Islet precursor cell (in vitro differentiated cells): ENCODE data around the gene ETV3.
"Not testable (repeated sequence)": the region's sequence is repeated elsewhere in the genome, so short reads cannot be mapped to it uniquely, and the experiment has no call there.

Experiments used
- DNase-seq: peaks from one replicate; pipeline ENCODE4 v3.0.0-alpha.2; 2018

ETV3 gene

DNA sequence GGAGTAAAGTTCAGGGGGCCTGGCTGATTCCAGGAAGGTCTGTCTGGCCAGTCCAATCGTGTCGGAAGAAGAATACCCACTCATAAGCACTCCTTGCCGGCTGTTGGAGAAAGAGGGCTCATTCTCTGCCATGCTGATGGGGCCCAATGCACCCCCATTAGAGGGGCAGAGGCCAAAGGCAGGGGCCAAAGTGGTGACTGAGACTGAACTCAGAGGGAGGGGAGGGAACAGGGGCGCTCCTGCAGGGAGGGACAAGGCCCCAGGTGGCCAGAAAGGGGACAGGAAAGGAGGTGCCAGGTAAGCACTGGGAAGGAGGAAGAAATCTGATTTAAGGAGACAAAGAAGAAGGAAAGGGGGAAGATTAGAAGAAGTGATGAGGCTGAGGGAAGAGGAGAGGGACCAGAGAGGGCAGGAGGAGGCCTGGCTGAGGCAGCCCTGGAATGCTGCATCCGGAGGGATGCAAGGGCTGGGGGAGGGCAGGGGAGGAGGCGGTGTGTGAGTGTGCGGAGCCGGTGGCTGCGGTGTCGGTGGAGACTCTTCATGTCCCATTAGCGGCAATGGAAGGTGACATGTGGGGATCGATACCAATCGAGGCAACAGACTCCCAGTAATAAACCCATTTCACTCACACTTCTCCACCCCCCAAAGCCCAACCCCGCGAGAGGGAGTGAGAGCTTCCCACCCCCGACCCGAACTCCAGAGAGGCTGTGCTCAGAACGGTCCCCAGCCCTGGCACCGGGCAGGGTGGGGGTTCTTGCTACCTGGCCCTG is 26.6 kb downstream of the ETV3 start:
- DNase-seq = peak; percentile 85

DNA sequence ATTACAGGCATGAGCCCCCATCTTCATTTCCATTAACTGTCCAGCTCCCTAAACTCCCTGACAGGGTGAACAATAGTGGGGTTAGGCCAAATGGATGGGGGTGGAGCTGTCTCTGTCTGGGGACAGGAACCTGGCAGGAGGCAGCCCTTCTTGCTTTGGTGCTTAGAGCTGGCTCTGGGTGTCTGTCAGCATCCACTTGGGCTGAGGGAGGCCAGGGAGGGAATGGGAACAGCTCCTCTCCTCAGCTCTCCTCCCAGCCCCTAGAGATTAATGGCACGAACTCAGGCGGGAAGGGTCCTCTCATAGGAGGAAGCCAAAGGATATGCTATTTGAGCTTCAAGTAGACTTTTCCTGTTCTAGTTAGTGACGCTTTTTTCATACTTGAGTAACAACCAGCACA is 27.5 kb downstream of the ETV3 start:
- peak; percentile 46 for DNase-seq

- DNase-seq = peak; percentile 18
Observed at GRCh38 chr1:157110003-157110402, 28.2 kb downstream of the ETV3 start.

DNA sequence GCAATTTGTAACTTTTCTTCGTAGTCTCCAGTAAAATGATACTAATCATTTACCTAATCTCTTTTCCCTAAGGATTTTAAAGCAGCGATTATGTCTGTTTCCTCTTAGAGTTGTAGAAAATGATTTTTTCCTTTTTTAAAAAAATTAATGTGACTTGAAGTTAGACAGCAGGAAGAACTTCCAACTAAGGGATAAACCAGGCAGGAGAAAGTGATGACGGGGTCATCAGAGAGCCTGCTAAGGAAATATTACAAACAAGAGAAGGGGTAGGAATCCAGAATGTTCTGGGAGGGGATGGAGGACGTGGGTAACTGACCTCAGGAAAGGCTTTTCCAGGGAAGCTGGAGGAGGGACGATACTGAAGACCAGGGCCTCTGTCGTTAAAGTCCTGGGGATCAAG is 29.7 kb downstream of the ETV3 start:
- DNase-seq = no peak

GRCh38 chr1:157107702-157108101 is 30.5 kb downstream of the ETV3 start:
- peak; percentile 47 for DNase-seq

DNA sequence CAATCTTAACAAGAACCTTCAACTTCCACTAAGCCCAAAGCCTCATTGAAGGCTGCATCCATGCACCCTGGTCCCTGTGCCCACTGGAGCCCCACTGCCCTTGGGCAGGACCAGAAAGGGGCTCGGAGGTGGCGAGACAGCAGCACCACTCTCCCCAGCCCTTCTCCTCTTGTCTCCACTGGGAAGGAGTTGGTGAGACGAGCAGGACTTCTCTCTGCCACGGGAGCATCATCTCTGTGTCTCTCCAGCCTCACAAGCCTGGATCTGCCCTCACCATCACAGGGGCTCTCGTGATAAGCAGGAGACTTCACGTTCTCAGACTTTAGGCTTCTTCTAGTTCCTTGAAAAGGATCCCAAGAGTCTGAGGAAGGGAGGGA is 31.4 kb downstream of the ETV3 start:
- DNase-seq = peak; percentile 32

- peak; percentile 70 for DNase-seq
Observed at GRCh38 chr1:157105988-157106812, 32.0 kb downstream of the ETV3 start.

DNA sequence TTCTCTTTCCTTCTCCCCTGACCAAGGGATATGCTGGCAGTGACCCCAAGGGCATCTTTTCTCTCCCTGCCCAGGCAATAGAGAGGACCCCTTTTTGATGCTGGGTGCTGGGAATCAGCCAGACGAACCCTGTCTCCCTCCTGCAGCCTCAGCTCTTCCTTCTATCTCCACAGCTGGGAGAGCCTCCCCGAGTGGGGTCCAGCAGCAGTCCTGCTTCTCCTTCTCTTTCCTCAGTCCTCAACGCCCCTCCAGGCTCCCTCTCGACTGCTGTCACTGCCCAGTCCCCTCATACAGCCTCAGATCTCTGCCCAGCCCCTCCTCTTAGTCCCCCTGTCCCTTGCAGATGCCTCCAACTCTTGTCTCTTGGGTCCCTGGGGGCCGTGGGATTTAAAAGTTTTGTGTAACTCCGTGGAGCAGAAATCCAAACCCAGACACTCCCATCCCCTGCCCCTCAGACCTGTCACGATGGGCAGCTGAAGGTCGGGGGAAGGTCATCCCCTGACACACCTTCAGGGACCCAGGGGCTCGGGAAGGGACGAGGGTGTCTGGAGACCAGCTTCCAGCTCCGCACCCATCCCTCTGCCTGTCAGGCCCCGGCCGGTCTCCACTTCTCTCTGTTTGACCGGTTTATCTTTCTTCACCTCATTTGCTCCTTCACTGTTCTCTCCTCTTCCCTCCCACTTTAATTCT is 32.8 kb downstream of the ETV3 start:
- peak; percentile 24 for DNase-seq

DNA sequence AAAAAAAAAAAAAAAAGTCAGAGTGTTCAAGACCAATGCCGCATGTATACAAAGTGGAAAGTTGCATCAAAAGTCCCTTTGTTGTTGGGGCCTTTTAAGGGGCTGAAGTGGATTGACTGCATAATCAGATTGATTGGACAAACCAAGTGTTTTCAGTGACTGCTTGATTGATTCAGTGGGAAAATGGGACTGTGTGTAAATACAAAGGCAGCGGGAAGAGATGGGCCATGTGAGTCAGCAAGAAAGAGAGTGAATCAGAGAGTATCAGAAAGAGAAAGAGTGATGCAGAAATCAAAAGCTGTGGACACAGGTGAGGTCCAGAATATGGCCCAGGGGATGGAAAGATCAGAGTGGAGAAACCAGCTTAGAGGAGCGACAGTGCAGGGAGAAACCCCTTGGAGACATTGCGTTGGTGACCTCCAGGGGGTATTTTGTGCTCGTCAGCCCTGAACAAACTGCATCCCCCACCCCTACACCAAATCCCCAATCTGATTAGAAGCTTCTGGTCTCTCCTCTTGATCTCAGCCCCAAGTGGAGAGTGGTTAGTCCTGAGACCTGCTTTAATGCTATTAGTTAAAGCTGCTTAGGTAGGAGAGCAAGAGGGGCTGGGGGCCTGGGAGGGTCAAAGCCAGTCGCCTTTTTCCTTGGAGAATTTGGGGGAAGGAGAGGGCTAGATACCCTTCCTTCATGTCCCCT is 33.4 kb downstream of the ETV3 start:
- no peak for DNase-seq

DNA sequence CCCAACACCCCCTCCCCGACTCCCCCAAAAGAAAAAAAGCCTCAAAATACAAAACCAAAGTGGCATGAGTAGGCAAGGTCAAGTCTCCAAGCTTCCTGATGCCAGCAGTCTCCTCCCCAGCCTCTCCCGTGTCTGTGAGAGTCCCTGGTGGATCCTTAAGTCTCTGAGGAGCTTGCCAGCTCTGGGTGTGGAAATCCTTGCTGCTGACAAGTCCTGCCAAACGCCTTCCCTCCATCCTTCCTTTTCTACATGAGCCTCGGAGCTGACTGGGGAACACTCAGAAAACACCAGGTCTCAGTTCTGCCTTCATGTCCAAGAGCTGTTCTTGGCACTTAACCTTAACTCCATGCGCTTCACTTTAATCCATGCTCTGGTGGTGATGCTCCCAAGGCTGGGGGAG is 34.9 kb downstream of the ETV3 start:
- DNase-seq = no peak

GRCh38 chr1:157101149-157101548 is 37.0 kb downstream of the ETV3 start:
- no peak for DNase-seq

DNA sequence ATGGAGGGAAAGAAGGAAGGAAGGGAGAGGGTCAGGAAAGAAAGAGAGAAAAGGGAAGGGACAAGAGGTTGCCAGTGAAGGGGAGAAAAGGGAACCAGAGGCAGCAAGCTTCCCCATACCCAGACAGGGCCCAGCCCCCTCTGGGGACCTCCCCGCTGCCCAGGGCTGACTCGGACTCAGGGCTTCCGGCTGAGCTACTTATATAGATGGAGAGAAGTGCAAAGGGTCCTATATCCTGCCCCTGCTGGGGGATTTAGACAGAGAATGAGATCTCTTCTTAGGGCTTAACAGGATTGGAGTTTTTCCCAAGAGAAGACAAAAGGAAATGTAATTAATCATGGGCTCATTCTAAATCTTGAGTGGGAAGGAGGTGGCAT is 38.6 kb downstream of the ETV3 start, which contains the start of gene ETV3L:
TSS of gene ETV3L (minus strand) at position 176 of the 377 bp plus-strand sequence. CDS start 285 bp downstream, outside the sequence.
- DNase-seq = no peak

- DNase-seq = not testable (repeated sequence)
Observed at GRCh38 chr1:157098987-157099632, 39.1 kb downstream of the ETV3 start.

DNA sequence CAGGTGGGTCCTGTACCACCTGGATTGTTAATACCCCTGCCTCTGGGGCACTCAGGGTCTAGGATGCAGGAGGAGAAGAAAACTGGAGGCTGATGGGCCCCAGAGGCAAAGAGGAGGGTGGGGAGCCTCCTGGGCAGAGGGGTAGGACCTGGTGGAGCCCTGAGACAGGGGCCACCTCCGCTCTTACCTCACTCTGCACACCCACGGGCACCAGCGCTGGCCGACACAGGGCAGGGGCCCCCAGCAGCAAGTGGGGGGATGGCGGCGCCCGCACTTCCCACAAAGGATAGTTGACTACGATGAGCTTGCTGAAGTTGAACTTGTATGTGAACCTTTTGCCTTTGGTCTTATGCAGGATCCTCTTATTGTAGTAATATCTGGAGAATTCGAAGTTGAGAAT is 39.7 kb downstream of the ETV3 start:
- no peak for DNase-seq

DNA sequence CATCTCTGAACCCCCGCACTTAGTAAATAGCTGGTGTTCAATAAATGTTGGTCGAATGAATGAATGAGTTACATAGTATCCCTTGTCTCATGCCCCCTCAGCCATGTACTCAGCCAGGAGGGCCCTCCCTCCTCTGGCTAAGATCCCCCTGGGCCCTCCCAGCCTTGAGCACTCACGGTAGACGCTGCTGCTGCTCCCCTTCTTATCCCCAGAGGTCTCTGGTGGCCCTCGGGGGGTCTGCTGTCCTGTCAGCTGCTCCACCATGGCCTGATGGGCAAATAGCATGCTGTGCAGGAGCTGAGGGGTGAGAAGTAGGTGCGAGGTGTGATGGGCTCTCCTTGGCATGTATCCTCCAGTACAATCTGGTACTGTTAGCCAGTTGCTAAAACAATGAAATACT is 40.5 kb downstream of the ETV3 start:
- no peak for DNase-seq

DNA sequence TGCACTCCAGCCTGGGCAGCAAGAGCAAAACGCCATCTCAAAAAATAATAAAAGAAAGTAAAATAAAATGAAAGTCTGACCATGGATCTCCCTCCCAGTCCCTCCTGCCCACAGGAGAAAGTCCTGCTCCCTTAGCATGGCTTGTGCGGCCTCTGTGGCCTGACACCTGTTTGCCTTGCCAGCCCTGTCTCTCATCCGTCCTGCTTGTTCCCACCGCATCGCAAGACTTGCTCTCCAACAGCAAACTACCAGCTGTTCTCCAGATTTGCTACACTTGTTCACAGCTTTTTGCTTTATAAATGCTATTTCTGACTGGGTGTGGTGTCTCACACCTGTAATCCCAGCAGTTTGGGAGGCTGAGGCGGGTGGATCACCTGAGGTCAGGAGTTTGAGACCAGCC is 41.3 kb downstream of the ETV3 start:
- no peak for DNase-seq

GRCh38 chr1:157095551-157095950 is 42.6 kb downstream of the ETV3 start:
- DNase-seq = no peak

- DNase-seq = no peak
Observed at GRCh38 chr1:157095091-157095490, 43.1 kb downstream of the ETV3 start.

- no peak for DNase-seq
Observed at GRCh38 chr1:157092831-157093230, 45.4 kb downstream of the ETV3 start.

GRCh38 chr1:157091668-157092273 is 46.4 kb downstream of the ETV3 start:
- no peak for DNase-seq

DNA sequence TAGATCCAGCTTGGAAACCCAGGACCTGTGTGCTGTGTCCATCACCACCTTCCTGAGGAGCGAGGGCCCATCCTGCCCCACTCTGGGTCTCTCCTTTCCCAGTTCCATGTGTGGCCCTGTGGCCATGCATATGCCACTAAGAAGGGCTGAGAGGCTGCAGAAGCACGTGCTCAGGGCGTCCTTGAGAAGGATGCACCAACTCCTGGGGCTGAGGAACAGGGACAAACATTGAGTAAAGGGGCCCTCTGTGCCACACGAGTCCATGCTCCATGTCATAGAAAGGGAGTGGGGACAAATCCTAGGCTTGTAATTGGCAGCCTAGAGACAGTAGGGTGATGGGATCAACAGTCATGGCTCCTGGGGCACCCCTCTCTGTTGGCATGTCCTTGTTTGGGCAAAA is 47.0 kb downstream of the ETV3 start:
- no peak for DNase-seq

GRCh38 chr1:157090771-157091170 is 47.4 kb downstream of the ETV3 start:
- DNase-seq = peak; percentile 76
